H9 (cell line): ENCODE results near the gene SLC22A5. TPM values are rescaled to one million over a fixed set of nuclear protein-coding genes. Genes with fewer than 3 reads are reported as not detected.

Source experiments
- DNase-seq: peaks from one replicate; pipeline ENCODE4 v3.0.0-alpha.2; 2017
- H2AFZ ChIP-seq: one replicate; pipeline ENCODE4 v1.6.1; 2013; ENCODE audit warnings: mild to moderate bottlenecking, low read length, control low read depth, moderate library complexity
- H2AK5ac ChIP-seq: 2 replicates; pipeline ENCODE4 v1.6.1; 2013; ENCODE audit warnings: low read length, control low read depth, mixed read lengths; ENCODE audit not compliant: insufficient read length
- H2BK120ac ChIP-seq: one replicate; pipeline ENCODE4 v1.6.1; 2013; ENCODE audit warnings: low read depth, mild to moderate bottlenecking, low read length, control low read depth, inconsistent platforms; ENCODE audit not compliant: poor library complexity, severe bottlenecking
- H2BK12ac ChIP-seq: 2 replicates; pipeline ENCODE4 v1.6.1; 2013; ENCODE audit warnings: low read length, control low read depth, mixed read lengths, low read depth; ENCODE audit not compliant: insufficient read length
- H2BK15ac ChIP-seq: 2 replicates; pipeline ENCODE4 v1.6.1; 2013; ENCODE audit warnings: low read depth, low read length, control low read depth
- H2BK20ac ChIP-seq: one replicate; pipeline ENCODE4 v1.6.1; 2013; ENCODE audit warnings: low read depth, mild to moderate bottlenecking, low read length, control low read depth, inconsistent platforms; ENCODE audit not compliant: poor library complexity, severe bottlenecking
- H2BK5ac ChIP-seq: 2 replicates; pipeline ENCODE4 v1.6.1; 2013; ENCODE audit warnings: low read length, control low read depth, mixed read lengths; ENCODE audit not compliant: insufficient read length
- H3K14ac ChIP-seq: 2 replicates; pipeline ENCODE4 v1.6.1; 2013; ENCODE audit warnings: low read length, control low read depth; ENCODE audit not compliant: insufficient read depth
- H3K18ac ChIP-seq: 2 replicates; pipeline ENCODE4 v1.6.1; 2013; ENCODE audit warnings: low read depth, mild to moderate bottlenecking, mixed read lengths, low read length, control low read depth; ENCODE audit not compliant: insufficient read length
- H3K23ac ChIP-seq: 2 replicates; pipeline ENCODE4 v1.6.1; 2013; ENCODE audit warnings: low read length, control low read depth, mixed read lengths, low read depth; ENCODE audit not compliant: insufficient read length
- H3K23me2 ChIP-seq: 2 replicates; pipeline ENCODE4 v1.6.1; 2013; ENCODE audit warnings: low read depth, mild to moderate bottlenecking, mixed read lengths, low read length, control low read depth; ENCODE audit not compliant: insufficient read length, poor library complexity, severe bottlenecking
- H3K27ac ChIP-seq: 2 replicates; pipeline ENCODE4 v1.5.1; 2013; ENCODE audit warnings: low read length, control low read depth, mixed read lengths, low read depth; ENCODE audit not compliant: insufficient read length
- H3K27me3 ChIP-seq: 2 replicates; pipeline ENCODE4 v1.6.1; 2013; ENCODE audit warnings: low read length, control low read depth, inconsistent platforms; ENCODE audit not compliant: insufficient read depth
- H3K4ac ChIP-seq: 2 replicates; pipeline ENCODE4 v1.6.1; 2013; ENCODE audit warnings: low read depth, mild to moderate bottlenecking, control low read depth, inconsistent platforms, low read length, moderate library complexity
- H3K4me1 ChIP-seq: 2 replicates; pipeline ENCODE4 v1.6.1; 2013; ENCODE audit warnings: low read length, control low read depth, inconsistent platforms; ENCODE audit not compliant: insufficient read depth
- H3K4me2 ChIP-seq: 2 replicates; pipeline ENCODE4 v1.6.1; 2013; ENCODE audit warnings: low read length, control low read depth, mixed read lengths; ENCODE audit not compliant: insufficient read length, insufficient read depth
- H3K56ac ChIP-seq: 2 replicates; pipeline ENCODE4 v1.6.1; 2013; ENCODE audit warnings: low read depth, mild to moderate bottlenecking, mixed read lengths, low read length, control low read depth; ENCODE audit not compliant: insufficient read length
- H3K79me1 ChIP-seq: 2 replicates; pipeline ENCODE4 v1.6.1; 2013; ENCODE audit warnings: low read depth, mild to moderate bottlenecking, moderate library complexity, low read length, control low read depth, inconsistent platforms; ENCODE audit not compliant: insufficient read depth, poor library complexity, severe bottlenecking
- H3K79me2 ChIP-seq: 2 replicates; pipeline ENCODE4 v1.6.1; 2013; ENCODE audit warnings: low read length, control low read depth, inconsistent platforms; ENCODE audit not compliant: insufficient read depth
- H3K9ac ChIP-seq: 2 replicates; pipeline ENCODE4 v1.6.1; 2013; ENCODE audit warnings: low read length, control low read depth, mixed read lengths; ENCODE audit not compliant: insufficient read length; ENCODE audit errors: extremely low read depth
- H3K9me3 ChIP-seq: one replicate; pipeline ENCODE4 v1.6.1; 2013; ENCODE audit warnings: low read depth, low read length, inconsistent platforms; ENCODE audit not compliant: control insufficient read depth
- H3T11ph ChIP-seq: one replicate; pipeline ENCODE4 v1.6.1; 2013; ENCODE audit warnings: mild to moderate bottlenecking, low read length, control low read depth, inconsistent platforms
- H4K20me1 ChIP-seq: one replicate; pipeline ENCODE4 v1.6.1; 2013; ENCODE audit not compliant: control insufficient read depth, insufficient read length, insufficient read depth
- H4K5ac ChIP-seq: 2 replicates; pipeline ENCODE4 v1.6.1; 2013; ENCODE audit warnings: low read depth, mild to moderate bottlenecking, mixed read lengths, low read length, control low read depth; ENCODE audit not compliant: insufficient read length
- H4K8ac ChIP-seq: replicated peaks from 2 replicates; pipeline ENCODE4 v1.6.1; 2013; ENCODE audit warnings: low read length, control low read depth, mixed read lengths, low read depth; ENCODE audit not compliant: insufficient read length
- H4K91ac ChIP-seq: 2 replicates; pipeline ENCODE4 v1.6.1; 2013; ENCODE audit warnings: low read depth, mild to moderate bottlenecking, moderate library complexity, mixed read lengths, low read length, control low read depth; ENCODE audit not compliant: insufficient read length
- H3K27ac Mint-ChIP-seq, 3 experiments: 2 replicates in 2 of 3; 3 replicates in 1 of 3; pipeline ENCODE4 v1.8.0; 2020 to 2021; ENCODE audit warnings: mixed read lengths in 3 of 3, mild to moderate bottlenecking in 1 of 3, moderate library complexity in 1 of 3
- H3K27me3 Mint-ChIP-seq: 2 replicates; pipeline ENCODE4 v1.8.0; 2021; ENCODE audit warnings: low read depth, mild to moderate bottlenecking, moderate library complexity, mixed read lengths
- H3K36me3 Mint-ChIP-seq, 3 experiments: 2 replicates in 2 of 3; 3 replicates in 1 of 3; pipeline ENCODE4 v1.8.0; 2020 to 2021; ENCODE audit warnings: low read depth in 3 of 3, mixed read lengths in 3 of 3; ENCODE audit not compliant: insufficient read depth in 1 of 3
- H3K4me1 Mint-ChIP-seq, 2 experiments: 2 replicates each; pipeline ENCODE4 v1.8.0; 2020; ENCODE audit warnings: mixed read lengths in 2 of 2
- H3K4me3 Mint-ChIP-seq, 2 experiments: 2 replicates in 1 of 2; 3 replicates in 1 of 2; pipeline ENCODE4 v1.8.0; 2020 to 2021; ENCODE audit warnings: mild to moderate bottlenecking in 2 of 2, mixed read lengths in 2 of 2, moderate library complexity in 1 of 2
- H3K9me3 Mint-ChIP-seq, 2 experiments: 2 replicates in 1 of 2; 3 replicates in 1 of 2; pipeline ENCODE4 v1.8.0; 2020; ENCODE audit warnings: mild to moderate bottlenecking in 2 of 2, mixed read lengths in 2 of 2, moderate library complexity in 1 of 2
- CTCF ChIP-seq: fragments of 200-600 bp; sonication (generic); conservative IDR thresholded peaks from 3 replicates; pipeline ENCODE4 v1.8.0; 2021; ENCODE audit warnings: antibody characterized with exemption, mild to moderate bottlenecking
- total RNA-seq: library from RNA; stranded (reverse); gene quantifications from 2 replicates; pipeline ENCODE4 v1.2.1, GENCODE V29; 2021

The SLC22A5 gene
- total RNA-seq, 1 experiment from 2014 or later = 3.4 TPM

GRCh38 chr5:132339502-132339901 is 30.0 kb upstream of the SLC22A5 start:
- H3K27ac ChIP-seq = no peak overlapping the region
- no peak for DNase-seq
- no peaks in the 10 kb centered on the region for H3K79me2 ChIP-seq
- H3K79me1 ChIP-seq = no peaks in the 10 kb centered on the region
- no peaks in the 10 kb centered on the region for H3K23me2 ChIP-seq
- no peaks in the 10 kb centered on the region for H3K9me3 ChIP-seq
- Mint-ChIP-seq H3K27me3 (no peaks in the 10 kb centered on the region), H3K4me3 (no peak overlapping the region), H3K4me1 (peaks cover 12 to 17% of the 10 kb centered on the region in 2 experiments), H3K36me3 (peaks cover 0 to 10% (median 6%) of the 10 kb centered on the region in 3 experiments; a peak in 4 of 7 replicates), H3K27ac (no peak overlapping the region), H3K9me3 (peaks cover 8% of the 10 kb centered on the region in 2 experiments; a peak in 4 of 5 replicates)
- no peak overlapping the region for H2BK5ac ChIP-seq
- no peaks in the 10 kb centered on the region for H3K27me3 ChIP-seq
- H3K23ac ChIP-seq = no peak overlapping the region
- no peak overlapping the region for H3K56ac ChIP-seq
- no peak overlapping the region for H2BK120ac ChIP-seq
- no peak for TF ChIP-seq CTCF
- no peak overlapping the region for H3T11ph ChIP-seq
- H4K8ac ChIP-seq = no peak overlapping the region
- no peak overlapping the region for H2AFZ ChIP-seq
- no peaks in the 10 kb centered on the region; the same call in 1 of the 2 replicates for H3K4me1 ChIP-seq
- no peak overlapping the region for H3K18ac ChIP-seq
- no peak overlapping the region for H2BK15ac ChIP-seq
- no peak overlapping the region for H2AK5ac ChIP-seq
- no peak overlapping the region for H3K4me2 ChIP-seq
- H2BK20ac ChIP-seq = no peak overlapping the region
- no peak overlapping the region for H4K5ac ChIP-seq
- no peak overlapping the region for H3K9ac ChIP-seq
- no peak overlapping the region for H3K14ac ChIP-seq
- no peaks in the 10 kb centered on the region for H4K20me1 ChIP-seq
- H2BK12ac ChIP-seq = no peak overlapping the region
- no peak overlapping the region for H4K91ac ChIP-seq
- H3K4ac ChIP-seq = no peak overlapping the region
